Spleen (tissue), 11 donors: Measurements from ENCODE around the gene STS. TPM values are rescaled to one million over a fixed set of nuclear protein-coding genes. Genes with fewer than 3 reads are reported as not detected.

Experiments used
- DNase-seq: peaks from one replicate; pipeline ENCODE4 v3.0.0-alpha.2; 2020
- H3K27ac ChIP-seq, 8 donors: fragments of 200-600 bp; sonication (generic) in 7 of 8; 1 replicate in 4 of 8; 2 replicates in 4 of 8; pipeline versions ENCODE4 v1.5.0 to v1.8.0; 2016 to 2021; ENCODE audit warnings: inconsistent platforms in 4 of 8, mild to moderate bottlenecking in 4 of 8, moderate library complexity in 1 of 8
- H3K27me3 ChIP-seq, 7 donors: fragments of 200-600 bp; sonication (generic) in 6 of 7; replicated peaks in 1 of 7; 1 replicate in 4 of 7; 2 replicates in 3 of 7; pipeline versions ENCODE4 v1.5.0 to v1.8.0; 2016 to 2021; ENCODE audit warnings: inconsistent platforms in 3 of 7, mild to moderate bottlenecking in 1 of 7
- H3K36me3 ChIP-seq, 6 donors: fragments of 200-600 bp; sonication (generic) in 5 of 6; 1 replicate in 4 of 6; 2 replicates in 2 of 6; pipeline versions ENCODE4 v1.5.0 to v1.8.0; 2016 to 2021; ENCODE audit warnings: inconsistent platforms in 2 of 6
- H3K4me1 ChIP-seq, 6 donors: fragments of 200-600 bp; sonication (generic) in 5 of 6; 1 replicate in 3 of 6; 2 replicates in 3 of 6; pipeline versions ENCODE4 v1.5.0 to v1.8.0; 2016 to 2021; ENCODE audit warnings: inconsistent platforms in 3 of 6
- H3K4me3 ChIP-seq, 8 donors: fragments of 200-600 bp; sonication (generic) in 7 of 8; 1 replicate in 4 of 8; 2 replicates in 4 of 8; pipeline versions ENCODE4 v1.5.0 to v1.8.0; 2016 to 2021; ENCODE audit warnings: inconsistent platforms in 4 of 8, mild to moderate bottlenecking in 4 of 8, moderate library complexity in 2 of 8
- H3K9me3 ChIP-seq, 8 donors: fragments of 200-600 bp; sonication (generic) in 7 of 8; 1 replicate in 4 of 8; 2 replicates in 4 of 8; pipeline versions ENCODE4 v1.5.0 to v1.8.0; 2016 to 2021; ENCODE audit warnings: inconsistent platforms in 4 of 8
- POLR2A ChIP-seq, 3 donors: fragments of 450-650 bp; IDR thresholded peaks; one replicate each; pipeline ENCODE4 v1.5.1; 2017; ENCODE audit warnings: antibody characterized with exemption in 3 of 3, mild to moderate bottlenecking in 1 of 3
- POLR2AphosphoS5 ChIP-seq, 3 donors: sonication (generic); formaldehyde crosslinking; IDR thresholded peaks; one replicate each; pipeline ENCODE4 v1.5.1; 2017; ENCODE audit warnings: antibody characterized with exemption in 3 of 3
- WGBS, 5 donors: extraction: QIAGEN DNeasy Blood & Tissue Kit in 3 of 5; methylation state at CpG; one replicate each; pipeline versions ENCODE4 v1.1.5 to v1.1.7; 2013 to 2018; 5-methylcytosine and 5-hydroxymethylcytosine counted together
- intact Hi-C: fragments of 100-400 bp; cut with DNase I; formaldehyde crosslinking; loops from one replicate; pipeline ENCODE4 v1.15.0; 2023; ENCODE audit warnings: low total_unique reads
- polyA plus RNA-seq, 3 donors: library from polyadenylated mRNA; stranded (reverse); fragments of 200-250 nt; gene quantifications; one replicate each; pipeline ENCODE4 v1.2.1, GENCODE V29; 2013
- total RNA-seq, 7 donors: library from RNA; depleted of rRNA in 3 of 7; stranded (reverse); fragments of >200 nt in 3 of 7; fragmentation: NEBNext Ultra II Directional in 4 of 7; extraction: Animal tissue kit (Norgen Biotek cat#: 25700) in 4 of 7; gene quantifications; one replicate each; pipeline versions ENCODE4 v1.1.0 to v1.2.1, GENCODE V29; 2016 to 2021
- TF ChIP-seq, protein P1 (sequence below), 11 experiments: fragments of 200-600 bp in 7 of 11; fragments of 450-650 bp in 4 of 11; sonication (generic) in 4 of 11; IDR thresholded peaks in 8 of 11; conservative IDR thresholded peaks in 3 of 11; 1 replicate in 7 of 11; 2 replicates in 4 of 11; pipeline versions ENCODE4 v1.4.0 to v1.8.0; 2016 to 2021; ENCODE audit warnings: antibody characterized with exemption in 11 of 11, inconsistent platforms in 4 of 11, mild to moderate bottlenecking in 1 of 11
- donor health status: healthy with polysubstance abuse.
- donor health status: DM: no; HTN: no; CAD: no; lungs with moderate emphysema.
- donor health status: DM: no; HTN: no; CAD: no.
- donor health status: Bipolar disorder and iron deficiency.
- donor health status: healthy.
- donor health status: DM: no; HTN: no; CAD: no.
- donor health status: DM: yes; HTN: yes; CAD: no.

STS gene
- total and polyA plus RNA-seq, 10 donors: 1.3 to 11.9 (median 7.4) TPM

DNA sequence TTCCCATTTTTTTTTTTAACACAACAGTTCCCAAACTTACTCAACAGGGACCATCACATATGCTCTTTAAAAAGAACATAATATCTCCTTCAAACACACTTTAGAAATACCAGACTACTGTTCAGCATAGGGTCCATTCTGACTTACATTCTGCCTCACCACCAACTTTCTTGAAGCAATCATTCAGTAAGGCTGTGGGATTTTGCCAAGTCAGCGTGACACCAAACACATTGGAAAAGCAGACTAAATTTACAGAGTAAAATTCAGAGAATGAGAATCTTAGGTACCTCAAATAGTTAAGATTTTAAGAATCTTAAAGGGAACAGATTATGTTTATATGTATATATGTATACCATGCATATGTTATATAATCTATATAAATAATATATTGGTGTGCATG lies 7.7 kb downstream of the STS start:
- H3K4me1 ChIP-seq: no peaks in the 10 kb centered on the region
- H3K27ac ChIP-seq: no peak overlapping the region
- 88 to 100% (median 95%) methylated on average over 1 of the region's 1 CpG for WGBS, 5 donors
- DNase-seq: no peak
- no peaks in the 10 kb centered on the region for H3K9me3 ChIP-seq
- H3K36me3 ChIP-seq: no peaks in the 10 kb centered on the region
- H3K4me3 ChIP-seq: no peak overlapping the region
- intact Hi-C loops: no loop called here
- TF ChIP-seq, protein P1, sequence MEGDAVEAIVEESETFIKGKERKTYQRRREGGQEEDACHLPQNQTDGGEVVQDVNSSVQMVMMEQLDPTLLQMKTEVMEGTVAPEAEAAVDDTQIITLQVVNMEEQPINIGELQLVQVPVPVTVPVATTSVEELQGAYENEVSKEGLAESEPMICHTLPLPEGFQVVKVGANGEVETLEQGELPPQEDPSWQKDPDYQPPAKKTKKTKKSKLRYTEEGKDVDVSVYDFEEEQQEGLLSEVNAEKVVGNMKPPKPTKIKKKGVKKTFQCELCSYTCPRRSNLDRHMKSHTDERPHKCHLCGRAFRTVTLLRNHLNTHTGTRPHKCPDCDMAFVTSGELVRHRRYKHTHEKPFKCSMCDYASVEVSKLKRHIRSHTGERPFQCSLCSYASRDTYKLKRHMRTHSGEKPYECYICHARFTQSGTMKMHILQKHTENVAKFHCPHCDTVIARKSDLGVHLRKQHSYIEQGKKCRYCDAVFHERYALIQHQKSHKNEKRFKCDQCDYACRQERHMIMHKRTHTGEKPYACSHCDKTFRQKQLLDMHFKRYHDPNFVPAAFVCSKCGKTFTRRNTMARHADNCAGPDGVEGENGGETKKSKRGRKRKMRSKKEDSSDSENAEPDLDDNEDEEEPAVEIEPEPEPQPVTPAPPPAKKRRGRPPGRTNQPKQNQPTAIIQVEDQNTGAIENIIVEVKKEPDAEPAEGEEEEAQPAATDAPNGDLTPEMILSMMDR (IDR thresholded peaks at IDR 0.05 in 8 of 11, conservative IDR thresholded peaks at IDR 0.05 in 3 of 11): no peak
- no peak for TF ChIP-seq POLR2AphosphoS5 (IDR thresholded peaks at IDR 0.05)
- TF ChIP-seq POLR2A (IDR thresholded peaks at IDR 0.05): no peak
- H3K27me3 ChIP-seq: no peaks in the 10 kb centered on the region

DNA sequence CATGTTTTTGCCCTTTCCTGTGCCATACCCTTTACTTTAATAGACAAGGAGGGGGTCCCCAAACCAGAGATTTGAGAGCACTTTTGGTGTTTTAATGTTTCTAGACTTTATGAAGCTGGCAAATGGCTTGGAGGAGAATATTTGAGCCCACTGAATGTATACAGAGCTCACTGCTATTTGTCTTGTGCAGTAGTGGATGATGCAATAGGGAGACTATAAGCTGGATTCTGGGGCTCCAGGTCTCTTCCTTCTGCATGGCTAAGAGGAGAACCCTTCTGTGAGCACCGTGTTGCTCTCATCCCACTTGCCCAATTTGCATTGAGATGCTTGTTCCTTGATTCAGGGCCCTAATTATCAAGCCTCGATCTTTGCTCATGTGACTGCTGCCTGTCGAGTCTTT lies 9.4 kb downstream of the STS start:
- no peak overlapping the region for H3K27ac ChIP-seq
- TF ChIP-seq, protein P1 (IDR thresholded peaks at IDR 0.05 in 8 of 11, conservative IDR thresholded peaks at IDR 0.05 in 3 of 11): no peak
- TF ChIP-seq POLR2A (IDR thresholded peaks at IDR 0.05): no peak
- no peak for TF ChIP-seq POLR2AphosphoS5 (IDR thresholded peaks at IDR 0.05)
- no peaks in the 10 kb centered on the region for H3K4me1 ChIP-seq
- WGBS, 5 donors: 85 to 93% (median 90%) methylated on average over 3 of the region's 3 CpGs
- intact Hi-C loops: no loop called here
- H3K36me3 ChIP-seq: no peaks in the 10 kb centered on the region
- DNase-seq: no peak
- no peak overlapping the region for H3K4me3 ChIP-seq
- H3K27me3 ChIP-seq: no peaks in the 10 kb centered on the region
- H3K9me3 ChIP-seq: no peaks in the 10 kb centered on the region

DNA sequence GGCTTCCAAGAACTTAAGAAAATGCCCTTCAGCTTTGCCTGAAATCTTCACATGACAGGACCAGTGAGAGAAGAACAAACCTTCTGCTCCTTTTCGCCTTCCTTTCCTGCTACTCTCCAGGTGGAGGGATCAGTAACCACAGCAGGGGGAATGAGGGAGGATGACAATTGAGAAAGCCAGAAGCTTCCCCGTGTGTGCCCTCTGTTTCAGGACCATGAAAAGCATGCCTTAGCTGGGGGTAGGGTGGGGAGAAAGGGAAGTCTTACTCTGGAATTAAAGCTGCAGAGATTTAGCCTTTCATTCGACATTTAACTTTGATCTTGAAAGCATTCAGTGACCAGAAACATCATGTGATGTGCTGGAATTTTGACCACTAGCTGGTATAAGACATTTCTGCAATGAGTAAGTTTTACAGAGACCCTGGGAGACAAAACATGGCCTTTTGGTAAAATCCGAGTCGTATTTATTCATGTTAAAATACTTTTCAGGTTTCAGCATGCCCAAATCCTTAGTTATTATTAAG lies 11.0 kb downstream of the STS start:
- H3K27ac ChIP-seq: no peak overlapping the region
- WGBS, 5 donors: 70 to 84% (median 82%) methylated on average over 5 of the region's 5 CpGs
- no peak overlapping the region for H3K4me3 ChIP-seq
- no peaks in the 10 kb centered on the region for H3K4me1 ChIP-seq
- TF ChIP-seq POLR2A (IDR thresholded peaks at IDR 0.05) (no peak), POLR2AphosphoS5 (IDR thresholded peaks at IDR 0.05) (no peak)
- TF ChIP-seq, protein P1 (IDR thresholded peaks at IDR 0.05 in 8 of 11, conservative IDR thresholded peaks at IDR 0.05 in 3 of 11): no peak
- intact Hi-C loops: no loop called here
- no peaks in the 10 kb centered on the region for H3K9me3 ChIP-seq
- no peaks in the 10 kb centered on the region for H3K27me3 ChIP-seq
- no peak for DNase-seq
- H3K36me3 ChIP-seq: no peaks in the 10 kb centered on the region

DNA sequence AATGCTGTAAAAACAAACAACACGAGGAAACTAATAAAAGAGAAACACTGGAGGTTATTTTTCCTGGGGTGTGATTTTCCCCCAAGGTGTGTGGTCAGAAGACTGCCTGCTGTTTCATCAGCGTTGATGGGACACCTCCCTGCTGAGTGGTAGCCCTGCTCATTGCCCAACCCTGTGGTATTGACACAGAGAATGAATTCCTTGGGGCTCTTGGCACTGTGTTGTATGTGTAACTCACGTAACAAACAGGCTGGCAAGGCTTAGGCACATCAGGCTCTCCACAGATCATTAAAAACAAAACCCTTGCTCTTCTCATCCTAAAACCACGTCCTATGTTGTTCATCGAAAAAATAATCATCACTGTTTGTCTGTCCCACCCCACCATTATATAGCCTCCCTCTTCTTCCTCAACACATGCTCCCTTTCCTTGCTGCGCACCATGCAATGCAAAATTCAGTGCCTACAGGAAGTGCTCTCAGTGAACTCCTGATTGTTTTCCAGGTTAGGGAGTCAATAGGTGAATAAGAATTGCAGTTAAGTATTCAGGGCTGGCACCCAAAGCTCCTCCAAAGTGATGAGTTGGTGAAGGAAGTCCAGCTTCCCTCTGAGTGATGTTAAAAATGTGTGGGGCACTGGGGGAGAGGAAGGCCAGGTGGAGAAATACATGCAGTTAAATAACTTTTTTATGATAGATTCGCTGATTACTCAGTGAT lies 11.8 kb downstream of the STS start:
- no peak for DNase-seq

More for the DNA sequence above, 11.8 kb downstream of the STS start:
- no peaks in the 10 kb centered on the region for H3K4me1 ChIP-seq
- no peak overlapping the region for H3K27ac ChIP-seq
- 73 to 86% (median 79%) methylated on average over 7 of the region's 7 CpGs for WGBS, 5 donors
- TF ChIP-seq POLR2A (IDR thresholded peaks at IDR 0.05): no peak
- no peak for TF ChIP-seq POLR2AphosphoS5 (IDR thresholded peaks at IDR 0.05)
- TF ChIP-seq, protein P1 (IDR thresholded peaks at IDR 0.05 in 8 of 11, conservative IDR thresholded peaks at IDR 0.05 in 3 of 11): no peak
- intact Hi-C loops: no loop called here
- H3K9me3 ChIP-seq: no peaks in the 10 kb centered on the region
- no peak overlapping the region for H3K4me3 ChIP-seq
- no peaks in the 10 kb centered on the region for H3K36me3 ChIP-seq
- no peaks in the 10 kb centered on the region for H3K27me3 ChIP-seq
